B cell (primary cell): ENCODE data around the gene DNAJB2. TPM values are rescaled to one million over a fixed set of nuclear protein-coding genes. Genes with fewer than 3 reads are reported as not detected.

Source experiments
- ATAC-seq: fragments of 200-7000 bp; cut with Tn5 transposase; one replicate; pipeline ENCODE4 v1.10.0; 2021; ENCODE audit warnings: low read depth, mild to moderate bottlenecking, moderate number of reproducible peaks, moderate library complexity
- CTCF ChIA-PET: fragments of 350-600 bp; sonication (Branson Sonifier 250); formaldehyde crosslinking; loops from one replicate; lab custom pipeline; 2021; ENCODE audit warnings: antibody characterized with exemption, inconsistent platforms; lab: Charles Lee
- POLR2A ChIA-PET: fragments of 350-600 bp; sonication (Branson Sonifier 250); formaldehyde crosslinking; loops from one replicate; lab custom pipeline; 2021; ENCODE audit warnings: antibody characterized with exemption; lab: Charles Lee
- DNase-seq: peaks from one replicate; pipeline ENCODE4 v3.0.0; 2013
- H2AFZ ChIP-seq: 2 replicates; pipeline ENCODE4 v1.6.1; 2012; ENCODE audit warnings: mild to moderate bottlenecking, low read depth, low read length; ENCODE audit not compliant: insufficient read depth, poor library complexity, severe bottlenecking
- H3K27ac ChIP-seq, 2 donors: 1 replicate in 1 of 2; 2 replicates in 1 of 2; pipeline ENCODE4 v1.5.1; 2012 to 2013; ENCODE audit warnings: low read length in 2 of 2, mild to moderate bottlenecking in 2 of 2, moderate library complexity in 1 of 2
- H3K27me3 ChIP-seq, 4 experiments: fragments of 200-600 bp in 1 of 4; sonication (generic) in 1 of 4; replicated peaks in 1 of 4; 1 replicate in 2 of 4; 2 replicates in 2 of 4; pipeline versions ENCODE4 v1.6.1 to v1.7.0; 2013 to 2016; ENCODE audit warnings: low read length in 3 of 4, mild to moderate bottlenecking in 2 of 4, mixed read lengths in 1 of 4, moderate library complexity in 1 of 4; ENCODE audit not compliant: insufficient read depth in 4 of 4, control insufficient read depth in 3 of 4; ENCODE audit errors: control extremely low read depth in 1 of 4
- H3K36me3 ChIP-seq, 2 experiments: replicated peaks in 1 of 2; 1 replicate in 1 of 2; 2 replicates in 1 of 2; pipeline versions ENCODE4 v1.6.1 to v1.7.1; 2013; ENCODE audit warnings: low read length in 1 of 2; ENCODE audit not compliant: insufficient read depth in 2 of 2, control insufficient read depth in 1 of 2; ENCODE audit errors: control extremely low read depth in 1 of 2, extremely low read depth in 1 of 2
- H3K4me1 ChIP-seq, 2 donors: fragments of 200-600 bp in 1 of 2; sonication (generic) in 1 of 2; 1 replicate in 1 of 2; 2 replicates in 1 of 2; pipeline versions ENCODE4 v1.5.1 to v1.6.1; 2013 to 2017; ENCODE audit warnings: low read length in 2 of 2; ENCODE audit not compliant: control insufficient read depth in 2 of 2, insufficient read depth in 2 of 2
- H3K4me2 ChIP-seq: replicated peaks from 2 replicates; pipeline ENCODE3; 2012; ENCODE audit warnings: mild to moderate bottlenecking, low read depth, low read length; ENCODE audit not compliant: poor library complexity, severe bottlenecking
- H3K4me3 ChIP-seq, 5 experiments: fragments of 200-600 bp in 1 of 5; sonication (generic) in 1 of 5; 1 replicate in 3 of 5; 2 replicates in 2 of 5; pipeline versions ENCODE4 v1.5.1 to v1.7.0; 2011 to 2016; ENCODE audit warnings: low read length in 4 of 5, mild to moderate bottlenecking in 4 of 5, low read depth in 2 of 5, control low read depth in 1 of 5, moderate library complexity in 1 of 5; ENCODE audit not compliant: insufficient read depth in 1 of 5; ENCODE audit errors: control extremely low read depth in 1 of 5, extremely low read depth in 1 of 5
- H3K79me2 ChIP-seq: fragments of 200-600 bp; sonication (generic); one replicate; pipeline ENCODE4 v1.6.0; 2016; ENCODE audit warnings: low read length; ENCODE audit not compliant: control insufficient read depth, insufficient read depth
- H3K9ac ChIP-seq: fragments of 200-600 bp; sonication (generic); 2 replicates; pipeline ENCODE4 v1.6.1; 2017; ENCODE audit warnings: mild to moderate bottlenecking, low read length, moderate library complexity
- H3K9me3 ChIP-seq, 3 donors: one replicate each; pipeline versions ENCODE4 v1.6.1 to v1.7.1; 2013; ENCODE audit warnings: low read length in 2 of 3; ENCODE audit not compliant: control insufficient read depth in 2 of 3, insufficient read depth in 1 of 3; ENCODE audit errors: control extremely low read depth in 1 of 3
- H4K20me1 ChIP-seq: 2 replicates; pipeline ENCODE4 v1.6.0; 2012; ENCODE audit warnings: mild to moderate bottlenecking, low read length; ENCODE audit not compliant: insufficient read depth, control insufficient read depth, poor library complexity, severe bottlenecking
- H3K27ac Mint-ChIP-seq: one replicate; pipeline ENCODE4 v1.8.0; 2021; ENCODE audit warnings: mixed read lengths
- H3K27me3 Mint-ChIP-seq: one replicate; pipeline ENCODE4 v1.8.0; 2021; ENCODE audit warnings: mixed read lengths
- H3K4me1 Mint-ChIP-seq: one replicate; pipeline ENCODE4 v1.8.0; 2021; ENCODE audit warnings: mixed read lengths
- H3K4me3 Mint-ChIP-seq: one replicate; pipeline ENCODE4 v1.8.0; 2021; ENCODE audit warnings: mixed read lengths
- H3K9me3 Mint-ChIP-seq: one replicate; pipeline ENCODE4 v1.8.0; 2022; ENCODE audit warnings: mixed read lengths; ENCODE audit not compliant: insufficient read depth
- CTCF ChIP-seq: fragments of 200-600 bp; IDR thresholded peaks from one replicate; pipeline ENCODE4 v1.8.0; 2022; ENCODE audit warnings: antibody characterized with exemption, mild to moderate bottlenecking
- EZH2 ChIP-seq: IDR thresholded peaks from 2 replicates; pipeline ENCODE4 v1.6.1; 2012; ENCODE audit warnings: borderline replicate concordance, low read depth, mild to moderate bottlenecking, moderate library complexity, low read length; ENCODE audit not compliant: insufficient read depth, poor library complexity, severe bottlenecking
- WGBS: methylation state at CpG from one replicate; pipeline ENCODE4 v1.1.5; 2013; ENCODE audit warnings: missing lambda C conversion rate; ENCODE audit not compliant: insufficient coverage; 5-methylcytosine and 5-hydroxymethylcytosine counted together
- intact Hi-C: fragments of 100-400 bp; cut with micrococcal nuclease; formaldehyde crosslinking; loops from one replicate; pipeline ENCODE4 v1.10.0; 2022
- polyA plus RNA-seq: library from polyadenylated mRNA; depleted of rRNA; stranded (reverse); fragments of >200 nt; gene quantifications from 2 replicates; pipeline ENCODE4 v1.2.3, GENCODE V29; 2012
- total RNA-seq, 2 donors: library from RNA; stranded (reverse); fragments of 120-200 nt in 1 of 2; gene quantifications; 1 replicate in 1 of 2; 2 replicates in 1 of 2; pipeline versions ENCODE4 v1.2.3 to v1.2.4, GENCODE V29; 2013 to 2022

DNAJB2 gene
- total and polyA plus RNA-seq, 2 donors (not counting 1 experiment from before 2014, with no cell fraction given): 127 to 184 TPM

- Histone ChIP-seq H4K20me1 (no peaks in the 10 kb centered on the region), H3K4me3 (no peak overlapping the region), H3K9ac (no peak overlapping the region), H3K79me2 (no peaks in the 10 kb centered on the region), H3K36me3 (no peaks in the 10 kb centered on the region), H2AFZ (no peak overlapping the region), H3K27ac (no peak overlapping the region), H3K4me1 (no peaks in the 10 kb centered on the region), H3K4me2 (no peak overlapping the region), H3K27me3 (no peaks in the 10 kb centered on the region), H3K9me3 (no peaks in the 10 kb centered on the region)
- H3K4me1 Mint-ChIP-seq: no peaks in the 10 kb centered on the region
- no peaks in the 10 kb centered on the region for H3K9me3 Mint-ChIP-seq
- ATAC-seq (no peak), DNase-seq (no peak)
- H3K4me3 Mint-ChIP-seq: no peak overlapping the region
- 54% methylated on average over 1 of the region's 5 CpGs for WGBS
- no peaks in the 10 kb centered on the region for H3K27me3 Mint-ChIP-seq
- intact Hi-C loops: no loop called here
- POLR2A ChIA-PET: interaction anchor here (0.6 to 0.7 kb wide), 2 partner anchors 127 to 135 kb away, joined by 3 read pairs; partner anchors contain the start of gene DNPEP
- no peak for TF ChIP-seq CTCF
- TF ChIP-seq EZH2: no peak
- CTCF ChIA-PET: interaction anchor here (1.0 to 1.7 kb wide), 7 partner anchors 12 to 89 kb away, joined by 3 to 7 read pairs (median 3); no protein-coding TSS in a partner anchor
- H3K27ac Mint-ChIP-seq: no peak overlapping the region
Observed at GRCh38 chr2:219261024-219261855, 17.9 kb upstream of the DNAJB2 start.

DNA sequence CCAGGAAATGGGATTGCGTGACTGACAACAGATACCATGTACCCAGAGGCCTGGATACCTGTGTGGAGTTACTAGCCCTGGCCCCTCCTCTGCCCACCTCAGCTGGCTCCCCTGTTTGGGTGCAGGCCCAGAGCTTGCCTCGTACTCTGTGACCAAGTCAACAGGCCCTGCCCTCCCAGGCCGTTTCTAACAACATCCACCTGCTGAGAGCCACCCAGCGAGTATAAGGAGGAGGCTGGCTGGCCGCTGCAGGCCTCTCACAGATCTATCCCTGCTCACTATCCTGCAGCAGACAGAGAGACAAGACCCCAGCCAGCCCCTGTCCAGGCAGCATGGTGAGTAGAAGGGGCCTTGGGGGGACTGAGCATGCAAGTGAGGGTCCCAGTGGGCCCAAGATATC is 12.9 kb upstream of the DNAJB2 start:
- H3K36me3 ChIP-seq: no peaks in the 10 kb centered on the region
- POLR2A ChIA-PET: interaction anchor here (0.7 to 1.1 kb wide), 2 partner anchors 13 to 28 kb away, joined by 3 to 4 read pairs; partner anchors contain the start of gene TUBA4A

More for the DNA sequence above, 12.9 kb upstream of the DNAJB2 start:
- H3K4me3 Mint-ChIP-seq: no peak overlapping the region
- Histone ChIP-seq H2AFZ (no peak overlapping the region), H3K27me3 (no peaks in the 10 kb centered on the region), H3K27ac (no peak overlapping the region), H3K79me2 (no peaks in the 10 kb centered on the region), H3K4me3 (no peak overlapping the region), H3K9ac (no peak overlapping the region), H4K20me1 (no peaks in the 10 kb centered on the region), H3K9me3 (no peaks in the 10 kb centered on the region), H3K4me1 (no peaks in the 10 kb centered on the region), H3K4me2 (no peak overlapping the region)
- no peaks in the 10 kb centered on the region for H3K9me3 Mint-ChIP-seq
- no peak for DNase-seq
- intact Hi-C loops: no loop called here
- no peaks in the 10 kb centered on the region for H3K27me3 Mint-ChIP-seq
- no peak overlapping the region for H3K27ac Mint-ChIP-seq
- CTCF ChIA-PET: interaction anchor here (1.3 to 2.0 kb wide), 2 partner anchors 10 to 29 kb away, joined by 7 to 11 read pairs; no protein-coding TSS in a partner anchor
- no peak for ATAC-seq
- no peaks in the 10 kb centered on the region for H3K4me1 Mint-ChIP-seq
- 94% methylated on average over 3 of the region's 5 CpGs for WGBS
- TF ChIP-seq EZH2: no peak
- TF ChIP-seq CTCF: no peak
